ENCODE results near the gene ATP8A2.

DNA sequence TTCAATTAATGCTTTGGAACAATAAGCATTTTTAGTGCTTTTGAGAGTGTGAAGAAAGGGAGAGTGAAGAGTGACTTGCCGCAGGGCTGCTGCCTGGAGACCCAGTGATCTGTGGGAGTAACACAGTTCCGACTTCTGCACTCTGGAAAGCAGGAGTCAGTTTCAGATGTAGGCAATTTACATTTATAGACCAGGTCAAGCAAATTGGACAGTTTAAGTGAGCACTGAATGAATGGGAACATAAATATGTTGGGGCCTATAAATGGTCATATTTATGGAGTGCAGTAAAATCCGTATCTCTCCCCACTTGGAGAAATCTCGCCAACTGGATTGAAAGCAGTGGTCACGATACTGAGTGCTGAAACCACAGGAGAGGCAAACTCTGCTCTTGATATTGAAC is 689.5 kb downstream of the ATP8A2 start:
- no peak for TF ChIP-seq POLR2A (IDR thresholded peaks at IDR 0.05; ENCODE audit: low read length)
- TF ChIP-seq GATA1 (IDR thresholded peaks at IDR 0.05; ENCODE audit: low read depth, low read length), result no peak
